ENCODE results near the gene PNMA8C.
"Not testable (repeated sequence)": the region's sequence is repeated elsewhere in the genome, so short reads cannot be mapped to it uniquely, and the experiment has no call there.

PNMA8C gene

GRCh38 chr19:46386996-46387712 is 41.6 kb downstream of the PNMA8C start:
- no peak for DNase-seq

- no peak for DNase-seq
Observed at GRCh38 chr19:46386151-46386550, 42.6 kb downstream of the PNMA8C start.

GRCh38 chr19:46385636-46386035 is 43.1 kb downstream of the PNMA8C start:
- DNase-seq, result no peak

GRCh38 chr19:46384396-46384795 is 44.3 kb downstream of the PNMA8C start:
- no peak for DNase-seq

- DNase-seq, result no peak
Observed at GRCh38 chr19:46383846-46384245, 44.9 kb downstream of the PNMA8C start.

- no peak for DNase-seq
Observed at GRCh38 chr19:46383171-46383815, 45.4 kb downstream of the PNMA8C start.

GRCh38 chr19:46381756-46382345 is 46.9 kb downstream of the PNMA8C start:
- no peak for DNase-seq

GRCh38 chr19:46381346-46381745 is 47.4 kb downstream of the PNMA8C start:
- DNase-seq, result no peak

GRCh38 chr19:46380690-46381089 is 48.0 kb downstream of the PNMA8C start:
- no peak for DNase-seq

GRCh38 chr19:46378268-46378667 is 50.5 kb downstream of the PNMA8C start:
- no peak for DNase-seq

- no peak for DNase-seq
Observed at GRCh38 chr19:46376241-46377153, 52.2 kb downstream of the PNMA8C start.

GRCh38 chr19:46375476-46376067 is 53.2 kb downstream of the PNMA8C start:
- not testable (repeated sequence) for DNase-seq
